Measurements from ENCODE around the gene PTCH2.
A peak's percentile ranks its signal among the peaks of the same experiment; 100 is the strongest.

PTCH2 gene

DNA sequence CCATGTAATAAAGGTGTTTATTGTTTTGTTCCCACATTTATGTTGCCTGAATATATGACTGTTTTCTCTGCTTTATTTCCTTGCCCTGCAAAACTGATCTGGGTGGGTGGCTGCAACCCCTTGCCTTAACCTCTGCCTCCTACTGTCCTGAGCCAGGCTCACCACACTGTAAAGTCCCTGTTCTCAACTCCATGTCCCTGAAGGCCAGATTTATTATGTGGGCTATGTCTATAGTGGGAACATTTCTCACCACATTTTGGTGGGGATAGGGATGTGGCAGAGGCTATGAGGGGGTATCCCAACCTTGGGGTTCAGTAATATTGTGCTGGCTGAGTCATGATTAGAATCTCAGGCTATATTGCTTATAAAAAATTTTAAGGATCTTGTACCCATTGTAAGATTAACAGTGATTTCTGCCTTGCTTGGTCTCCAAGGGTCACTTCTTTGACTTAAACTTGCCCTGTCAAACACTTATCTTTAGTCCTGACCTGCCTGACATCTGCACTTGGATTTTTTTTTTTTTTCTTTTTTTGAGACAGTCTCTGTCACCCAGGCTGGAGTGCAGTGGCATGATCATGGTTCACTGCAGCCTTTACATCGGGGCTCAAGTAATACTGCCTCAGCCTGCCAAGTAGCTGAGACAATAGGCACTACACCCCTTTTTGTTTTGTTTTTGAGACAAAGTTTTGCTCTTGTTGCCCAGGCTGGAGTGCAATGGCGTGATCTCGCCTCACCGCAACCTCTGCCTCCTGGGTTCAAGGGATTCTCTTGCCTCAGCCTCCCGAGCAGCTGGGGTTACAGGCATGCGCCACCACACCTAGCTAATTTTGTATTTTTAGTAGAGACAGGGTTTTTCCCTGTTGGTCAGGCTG lies 64.1 kb downstream of the PTCH2 start:
- DNase-seq, result no peak

DNA sequence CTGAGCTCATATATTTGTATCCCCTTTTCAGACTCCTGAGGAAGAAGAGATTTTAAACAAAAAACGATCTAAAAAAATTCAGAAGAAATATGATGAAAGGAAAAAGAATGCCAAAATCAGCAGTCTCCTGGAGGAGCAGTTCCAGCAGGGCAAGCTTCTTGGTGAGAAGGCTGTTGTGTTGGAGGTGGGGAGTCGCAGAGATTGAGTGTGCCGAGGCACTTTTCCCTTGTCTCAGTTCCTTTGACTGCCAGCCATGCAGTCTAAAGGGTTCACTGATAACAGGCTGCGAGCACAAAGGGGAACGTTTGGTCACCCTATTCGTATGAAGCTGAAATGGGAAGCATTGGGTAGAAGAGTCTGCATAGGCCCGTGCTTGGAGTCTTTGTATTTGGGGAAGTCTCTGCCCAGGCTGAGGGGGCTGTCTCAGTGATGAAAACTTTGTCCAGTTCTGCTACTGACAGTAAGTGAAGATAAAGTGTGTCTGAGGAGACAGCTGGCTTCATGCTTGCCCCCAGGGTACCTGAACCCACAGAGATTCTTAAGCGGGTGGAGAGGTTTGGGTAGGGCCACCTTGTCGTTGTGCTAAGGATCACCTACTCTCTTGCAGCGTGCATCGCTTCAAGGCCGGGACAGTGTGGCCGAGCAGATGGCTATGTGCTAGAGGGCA lies 65.0 kb downstream of the PTCH2 start:
- DNase-seq, result no peak

DNA sequence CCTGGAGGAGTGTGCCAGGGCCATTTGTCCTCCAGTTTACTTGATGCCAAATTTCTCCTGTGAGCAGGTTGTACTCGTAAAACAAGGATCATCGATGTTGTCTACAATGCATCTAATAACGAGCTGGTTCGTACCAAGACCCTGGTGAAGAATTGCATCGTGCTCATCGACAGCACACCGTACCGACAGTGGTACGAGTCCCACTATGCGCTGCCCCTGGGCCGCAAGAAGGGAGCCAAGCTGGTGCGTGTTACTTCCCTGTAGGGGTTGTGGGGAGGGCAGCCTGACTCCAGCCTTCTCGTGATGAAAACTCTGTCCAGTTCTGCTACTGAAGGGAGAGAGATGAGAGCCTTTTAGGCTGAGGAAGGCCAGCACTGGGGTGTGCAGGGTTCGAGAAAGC lies 65.5 kb downstream of the PTCH2 start:
- no peak for DNase-seq

DNA sequence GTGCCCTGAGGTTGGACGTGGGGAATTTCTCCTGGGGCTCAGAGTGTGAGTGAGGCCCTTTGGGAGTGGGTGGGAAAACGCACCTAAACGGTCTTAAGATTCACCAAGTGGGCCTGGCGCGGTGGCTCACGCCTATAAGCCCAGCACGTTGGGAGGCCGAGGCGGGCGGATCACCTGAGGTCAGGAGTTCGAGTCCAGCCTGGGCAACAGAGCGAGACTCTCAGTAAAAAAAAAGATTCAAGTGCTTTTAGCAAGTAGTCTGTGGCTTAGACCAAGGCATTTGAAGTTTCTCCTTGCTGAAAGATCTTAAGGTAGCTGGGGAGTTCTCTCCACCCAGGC lies 66.4 kb downstream of the PTCH2 start:
- no peak for DNase-seq

DNA sequence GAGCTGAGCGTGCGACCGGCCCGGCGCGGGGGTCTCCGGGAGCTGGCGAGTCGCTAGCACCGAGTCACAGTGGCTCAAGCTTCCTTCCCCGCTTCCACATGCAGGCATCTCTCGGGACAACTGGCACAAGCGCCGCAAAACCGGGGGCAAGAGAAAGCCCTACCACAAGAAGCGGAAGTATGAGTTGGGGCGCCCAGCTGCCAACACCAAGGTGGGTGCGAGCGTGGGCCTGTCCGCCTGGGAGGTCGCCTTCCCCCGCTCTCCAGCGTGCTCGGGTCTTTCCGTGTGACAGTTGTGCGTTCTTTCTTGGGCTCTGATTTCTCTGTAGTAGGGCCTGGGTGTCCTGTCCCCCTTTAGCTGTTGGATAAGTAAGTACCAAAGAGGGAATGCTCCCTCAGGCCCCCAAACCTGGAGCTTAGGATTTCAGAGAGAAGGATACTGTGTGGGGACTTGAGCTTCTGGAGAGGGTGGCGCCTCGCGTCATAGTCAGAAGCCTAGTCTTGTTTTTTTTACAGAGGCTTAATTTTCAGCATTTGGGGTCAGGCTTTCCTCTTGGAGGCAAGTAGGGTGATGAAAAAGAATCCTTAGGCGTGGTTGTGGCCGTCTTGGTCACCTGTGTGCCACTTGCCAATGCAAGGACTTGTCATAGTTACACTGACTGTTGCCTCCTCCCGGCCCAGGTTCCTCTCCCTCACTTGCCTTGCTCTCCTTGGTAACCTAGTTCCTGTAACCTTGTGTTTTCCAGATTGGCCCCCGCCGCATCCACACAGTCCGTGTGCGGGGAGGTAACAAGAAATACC lies 66.9 kb downstream of the PTCH2 start:
- DNase-seq, result peak; percentile 49

DNA sequence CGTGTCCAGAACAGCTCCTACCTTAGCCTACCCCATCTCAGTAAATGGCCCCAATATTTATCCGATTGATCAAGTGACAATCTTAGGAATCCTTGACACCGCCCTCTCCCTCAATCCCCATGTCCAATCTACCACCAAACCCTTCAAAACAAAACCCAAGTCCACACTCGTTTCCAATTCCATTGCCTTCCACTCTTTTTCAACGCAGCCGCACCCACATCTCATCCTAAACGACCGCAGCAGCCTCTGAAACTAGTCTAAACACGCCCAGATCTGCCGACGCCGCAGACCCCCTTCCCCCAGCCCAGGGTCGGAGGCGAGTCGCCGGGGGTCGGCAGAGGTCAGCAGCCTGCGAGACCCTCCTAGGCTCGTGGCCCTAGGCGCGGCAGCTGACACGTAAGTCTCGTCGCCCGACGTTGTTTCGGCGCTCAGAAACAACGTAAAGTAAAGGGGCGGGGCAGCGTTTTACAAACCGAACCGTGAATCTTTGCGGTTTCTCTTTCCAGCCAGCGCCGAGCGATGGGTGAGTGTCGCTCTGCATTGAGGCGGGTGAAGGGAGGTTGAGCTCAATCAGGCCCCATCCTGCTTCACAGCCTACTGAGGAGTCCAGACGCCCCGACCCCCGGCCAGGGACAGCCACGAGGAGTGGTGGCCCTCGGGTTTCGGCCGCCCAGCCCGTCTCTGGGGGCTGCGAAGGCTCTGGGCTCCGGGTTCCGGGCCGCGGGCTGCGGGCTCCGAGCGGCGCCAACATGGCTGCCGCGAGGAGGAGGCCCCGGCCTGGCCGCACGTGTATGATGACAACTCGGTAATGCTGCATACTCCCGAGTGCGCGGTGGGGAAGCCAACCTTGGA lies 67.7 kb downstream of the PTCH2 start, which contains the start of gene RPS8:
Gene RPS8 (plus strand): TSS at position 463 of the 852 bp plus-strand sequence. CDS start 57 bp downstream, at position 520.
- DNase-seq, result peak; percentile 87

All from activated gamma-delta T cell treated with Interleukin-2 at 50 U/mL for 16 hours (primary cell).